Upper lobe of right lung (tissue), 1 donor: ENCODE data around the gene ASPSCR1. TPM values are rescaled to one million over a fixed set of nuclear protein-coding genes. Genes with fewer than 3 reads are reported as not detected.

ENCODE experiments used
- ATAC-seq: fragments of 200-7000 bp; cut with Tn5 transposase; one replicate; pipeline ENCODE4 v1.9.1; 2020; ENCODE audit warnings: mild to moderate bottlenecking, moderate library complexity
- DNase-seq: peaks from one replicate; pipeline ENCODE4 v3.0.0-alpha.2; 2020
- H3K27ac ChIP-seq: fragments of 200-600 bp; one replicate; pipeline ENCODE4 v1.8.0; 2022
- H3K27me3 ChIP-seq: fragments of 200-600 bp; one replicate; pipeline ENCODE4 v1.8.0; 2022; ENCODE audit warnings: mild to moderate bottlenecking
- H3K36me3 ChIP-seq: fragments of 200-600 bp; one replicate; pipeline ENCODE4 v1.8.0; 2022
- H3K4me1 ChIP-seq: fragments of 200-600 bp; one replicate; pipeline ENCODE4 v1.8.0; 2022
- H3K4me3 ChIP-seq: fragments of 200-600 bp; one replicate; pipeline ENCODE4 v1.8.0; 2022; ENCODE audit warnings: mild to moderate bottlenecking
- H3K9me3 ChIP-seq: fragments of 200-600 bp; one replicate; pipeline ENCODE4 v1.8.0; 2022
- CTCF ChIP-seq: fragments of 200-600 bp; IDR thresholded peaks from one replicate; pipeline ENCODE4 v1.8.0; 2022; ENCODE audit warnings: antibody characterized with exemption
- intact Hi-C: fragments of 100-400 bp; cut with DNase I; formaldehyde crosslinking; loops from one replicate; pipeline ENCODE4 v1.11.0; 2022
- total RNA-seq: library from RNA; stranded (reverse); fragmentation: NEBNext Ultra II Directional; extraction: Animal tissue kit (Norgen Biotek cat#: 25700); gene quantifications from one replicate; pipeline ENCODE4 v1.2.1, GENCODE V29; 2021
- donor health status: DM: no; HTN: yes; CAD: no; lungs with severe emphysema.

Gene ASPSCR1
- total RNA-seq, 1 donor from 2014 or later: 50.3 TPM

- H3K4me1 ChIP-seq: peaks cover 14% of the 10 kb centered on the region
- H3K9me3 ChIP-seq: no peaks in the 10 kb centered on the region
- no peak overlapping the region for H3K27ac ChIP-seq
- H3K27me3 ChIP-seq: no peaks in the 10 kb centered on the region
- ATAC-seq (no peak), DNase-seq (no peak)
- H3K4me3 ChIP-seq: no peak overlapping the region
- TF ChIP-seq CTCF: no peak
- H3K36me3 ChIP-seq: no peaks in the 10 kb centered on the region
- intact Hi-C loops: no loop called here
These were observed 47.0 kb upstream of the ASPSCR1 start for GRCh38 chr17:81930142-81931125.

- no peaks in the 10 kb centered on the region for H3K36me3 ChIP-seq
- ATAC-seq: no peak
- H3K9me3 ChIP-seq: no peaks in the 10 kb centered on the region
- no peak overlapping the region for H3K27ac ChIP-seq
- no peak for DNase-seq
- H3K27me3 ChIP-seq: no peaks in the 10 kb centered on the region
- no peak overlapping the region for H3K4me3 ChIP-seq
- TF ChIP-seq CTCF: no peak
- peaks cover 11% of the 10 kb centered on the region for H3K4me1 ChIP-seq
- intact Hi-C loops: no loop called here
These were observed 46.3 kb upstream of the ASPSCR1 start for GRCh38 chr17:81931189-81931556.

DNA sequence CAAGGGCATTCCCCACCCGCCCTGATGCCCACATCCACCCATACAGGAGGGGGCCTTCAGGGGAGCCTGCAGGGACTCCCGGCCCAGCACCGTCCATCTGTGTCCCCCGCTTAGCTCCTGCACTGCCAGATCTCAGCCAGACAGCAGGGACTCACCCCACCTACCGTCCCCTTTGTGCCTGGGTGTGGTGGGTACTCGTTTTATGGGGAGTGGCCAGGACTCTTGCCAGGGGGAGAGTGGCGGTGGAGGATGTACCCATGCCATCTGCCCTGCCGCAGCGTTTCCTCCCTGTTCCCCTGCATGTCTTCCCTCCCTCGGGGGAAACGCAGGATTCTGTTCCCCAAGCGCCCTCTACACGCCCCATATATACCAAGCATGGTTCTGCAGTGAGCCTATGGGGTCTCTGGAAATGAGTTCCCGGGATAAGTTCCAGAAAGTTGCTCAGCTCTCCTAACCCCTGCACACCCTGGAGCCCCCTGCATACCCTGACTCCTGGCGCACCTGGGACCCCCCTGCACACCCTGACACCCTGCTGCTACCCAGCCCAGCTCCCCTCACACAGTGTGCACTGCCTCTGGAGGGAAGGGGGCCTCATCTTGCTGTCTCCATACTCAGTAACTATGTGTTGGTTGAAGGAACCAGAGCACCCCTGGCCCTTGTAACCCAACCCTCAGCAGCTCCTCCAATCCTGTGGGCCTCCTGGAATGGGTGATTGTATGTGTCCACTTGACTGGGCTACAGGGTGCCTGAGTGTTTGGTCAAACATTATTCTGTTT is 45.7 kb upstream of the ASPSCR1 start:
- H3K4me1 ChIP-seq: peaks cover 17% of the 10 kb centered on the region
- H3K36me3 ChIP-seq: no peaks in the 10 kb centered on the region
- no peak overlapping the region for H3K27ac ChIP-seq
- intact Hi-C loops: no loop called here
- H3K4me3 ChIP-seq: no peak overlapping the region
- no peaks in the 10 kb centered on the region for H3K27me3 ChIP-seq
- H3K9me3 ChIP-seq: no peaks in the 10 kb centered on the region
- DNase-seq: no peak
- ATAC-seq: no peak
- TF ChIP-seq CTCF: no peak

GRCh38 chr17:81932333-81932983 is 45.0 kb upstream of the ASPSCR1 start:
- H3K9me3 ChIP-seq: no peaks in the 10 kb centered on the region
- no peaks in the 10 kb centered on the region for H3K27me3 ChIP-seq
- DNase-seq (no peak), ATAC-seq (no peak)
- H3K4me1 ChIP-seq: peaks cover 19% of the 10 kb centered on the region
- H3K27ac ChIP-seq: no peak overlapping the region
- intact Hi-C loops: no loop called here
- TF ChIP-seq CTCF: no peak
- no peaks in the 10 kb centered on the region for H3K36me3 ChIP-seq
- no peak overlapping the region for H3K4me3 ChIP-seq

- Histone ChIP-seq H3K27me3 (no peaks in the 10 kb centered on the region), H3K9me3 (no peaks in the 10 kb centered on the region), H3K36me3 (no peaks in the 10 kb centered on the region), H3K4me1 (peaks cover 23% of the 10 kb centered on the region), H3K4me3 (no peak overlapping the region), H3K27ac (no peak overlapping the region)
- DNase-seq (peak; percentile 66), ATAC-seq (no peak)
- intact Hi-C loops: no loop called here
- TF ChIP-seq CTCF: no peak
These were observed 44.2 kb upstream of the ASPSCR1 start for GRCh38 chr17:81933178-81933699.
